Measurements from ENCODE around the gene UTY.

UTY gene

DNA sequence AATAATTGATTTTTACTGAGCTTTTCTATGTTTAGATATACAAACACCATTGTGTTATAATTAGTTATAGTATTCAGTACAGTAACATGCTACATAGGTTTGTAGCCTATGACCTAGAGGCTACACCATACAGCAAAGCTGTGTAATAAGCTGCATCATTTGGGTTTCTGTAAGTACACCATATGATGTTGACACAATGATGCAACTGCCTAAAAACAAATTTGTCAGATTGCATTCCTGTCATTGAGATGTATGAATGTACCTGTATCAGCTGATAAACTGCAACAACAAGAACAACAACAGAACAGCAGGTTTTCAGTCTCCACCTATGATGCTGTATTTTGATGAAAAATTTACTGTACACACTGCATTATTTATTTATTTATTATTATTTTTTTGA is 64.3 kb downstream of the UTY start:
- no peak for DNase-seq (ENCODE audit: low read depth in 2 of 2)

DNA sequence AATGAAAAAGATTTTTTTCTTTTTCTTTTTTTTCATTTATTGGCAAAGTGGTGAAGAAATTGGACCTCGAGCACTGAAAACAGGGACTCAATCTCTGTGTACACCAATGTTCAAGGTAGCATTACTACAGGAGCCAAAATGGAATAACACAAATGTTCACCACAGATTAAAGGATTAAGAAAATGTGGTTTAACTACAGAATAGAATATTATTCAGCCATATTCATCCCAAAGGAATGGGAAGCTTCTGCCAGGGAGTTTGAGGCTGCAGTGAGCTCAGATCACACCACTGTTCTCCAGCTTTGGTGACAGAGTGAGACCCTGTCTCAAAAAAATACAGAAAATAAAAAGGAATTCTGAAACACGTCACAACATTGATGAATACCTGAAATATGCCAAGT is 81.0 kb downstream of the UTY start:
- no peak for DNase-seq (ENCODE audit: low read depth in 2 of 2)

GRCh38 chrY:13381110-13381683 is 98.6 kb downstream of the UTY start:
- no peak for DNase-seq (ENCODE audit: low read depth in 2 of 2)

DNA sequence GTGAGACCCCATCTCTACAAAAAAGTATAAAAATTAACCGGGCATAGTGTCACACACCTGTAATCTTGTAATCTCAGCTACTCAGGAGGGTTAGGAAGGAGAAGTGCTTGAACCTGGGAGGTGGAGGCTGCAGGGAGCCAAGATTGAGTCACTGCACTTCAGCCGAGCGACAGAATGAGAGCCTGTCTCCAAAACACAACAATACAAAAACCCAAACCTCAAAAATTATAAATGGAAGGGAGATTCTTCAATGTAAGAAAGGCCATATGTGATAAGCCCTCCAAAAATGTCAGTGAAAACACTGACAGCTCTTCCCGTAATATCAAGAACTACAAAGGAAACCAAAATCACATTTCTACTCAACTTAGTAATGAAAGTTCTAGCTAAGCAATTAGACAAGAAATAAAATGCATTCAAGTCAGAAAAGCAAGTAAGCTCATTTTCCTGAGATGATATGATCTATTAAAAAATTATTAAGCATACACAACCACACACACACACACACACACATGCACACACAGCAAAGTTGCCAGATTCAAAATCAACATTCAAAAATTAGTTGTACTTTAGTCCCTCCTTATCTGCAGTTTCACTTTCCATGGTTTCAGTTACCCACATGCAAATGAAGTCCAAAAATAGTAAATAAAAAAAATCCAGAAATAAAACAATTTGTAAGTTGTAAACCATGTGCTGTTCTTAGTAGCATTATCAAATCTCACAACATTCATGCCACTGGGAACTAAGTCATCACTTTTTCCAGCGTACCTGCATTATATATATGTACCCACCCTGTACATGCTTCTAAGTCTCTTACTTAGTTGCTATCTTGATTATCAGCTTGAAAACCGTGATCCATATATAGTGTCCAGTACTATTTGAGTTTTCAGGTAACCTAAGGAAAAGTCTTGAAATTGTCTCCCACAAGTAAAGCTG is 108.7 kb downstream of the UTY start:
- no peak for DNase-seq (ENCODE audit: low read depth in 2 of 2)

DNA sequence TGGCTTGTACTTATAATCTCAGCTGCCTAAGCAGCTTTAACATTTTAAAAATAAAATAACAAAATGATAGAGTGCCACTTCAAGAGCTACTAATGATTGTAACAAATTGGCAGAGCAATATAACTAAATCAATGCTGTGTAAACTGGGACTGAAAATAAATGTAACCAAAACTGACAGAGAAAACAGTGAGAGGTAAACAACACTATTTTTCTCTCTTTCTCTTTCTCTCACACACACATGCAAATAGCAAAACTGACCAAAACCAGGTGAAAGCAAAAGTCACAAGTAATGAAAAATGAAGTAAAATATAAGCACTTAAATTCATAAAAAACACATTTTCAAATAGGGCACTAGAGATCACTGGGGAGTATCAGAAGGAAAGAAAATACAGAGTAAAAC is 109.6 kb downstream of the UTY start:
- DNase-seq (ENCODE audit: low read depth in 2 of 2), result no peak

DNA sequence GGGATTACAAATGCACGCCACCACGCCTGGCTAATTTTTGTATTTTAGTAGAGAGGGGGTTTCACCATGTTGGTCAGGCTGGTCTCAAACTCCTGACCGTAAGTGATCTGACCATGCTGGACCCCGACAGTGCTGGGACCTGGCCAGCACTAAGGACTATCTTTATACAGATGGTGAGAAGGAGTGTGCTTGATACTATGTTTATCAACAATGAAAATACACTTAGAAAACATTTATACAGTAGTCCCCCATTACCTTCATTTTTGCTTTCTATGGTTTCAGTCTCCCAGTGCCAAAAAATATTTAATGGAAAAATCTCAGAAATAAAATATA is 111.4 kb downstream of the UTY start:
- no peak for DNase-seq (ENCODE audit: low read depth in 2 of 2)

GRCh38 chrY:13363641-13364040 is 116.2 kb downstream of the UTY start:
- DNase-seq (ENCODE audit: low read depth in 2 of 2), result no peak

GRCh38 chrY:13362662-13363061 is 117.2 kb downstream of the UTY start:
- no peak for DNase-seq (ENCODE audit: low read depth in 2 of 2)

DNA sequence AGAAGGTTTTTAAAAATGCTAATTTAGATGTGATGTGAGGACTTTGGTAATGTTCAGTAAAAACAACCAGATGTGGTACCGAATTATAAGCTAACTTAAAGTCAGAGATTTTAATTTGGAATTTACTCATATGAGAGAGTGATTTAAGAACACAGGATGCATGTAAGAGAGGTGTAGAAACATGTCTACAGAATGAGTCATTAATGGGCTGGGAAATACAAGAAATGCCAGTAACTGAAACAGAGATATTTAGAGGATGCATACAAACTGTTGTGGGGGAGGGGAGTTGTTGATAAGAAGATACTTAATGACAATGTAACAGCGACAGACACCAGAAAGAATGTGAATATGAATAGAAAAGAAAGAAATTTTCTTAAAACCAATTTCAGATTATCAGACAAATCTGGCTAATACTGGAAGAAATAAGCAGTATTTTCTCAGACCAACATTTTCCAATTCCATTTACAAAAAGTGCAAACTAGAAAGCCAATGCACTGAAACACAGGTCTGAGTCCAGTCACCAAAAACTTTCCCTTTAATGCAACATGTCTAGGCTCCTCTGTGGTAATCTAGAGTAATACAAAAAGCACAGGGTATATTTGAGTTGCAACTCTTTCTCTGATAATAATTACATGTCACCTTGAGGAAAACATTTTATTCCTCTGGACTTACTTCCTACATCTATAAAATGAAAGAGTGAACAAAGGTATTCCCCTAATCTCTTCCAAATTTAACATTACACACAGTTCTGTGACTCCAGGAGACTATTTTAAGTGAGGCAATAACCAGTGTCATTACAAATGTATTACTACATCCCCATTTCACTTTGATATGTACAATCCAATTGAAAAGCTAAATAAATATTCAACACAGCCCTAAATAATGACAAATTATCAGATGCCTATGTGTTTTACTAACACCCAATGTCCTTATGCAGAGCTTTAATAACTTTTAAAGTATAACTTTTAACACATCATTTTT is 117.9 kb downstream of the UTY start:
- no peak for DNase-seq (ENCODE audit: low read depth in 2 of 2)

GRCh38 chrY:13351443-13351842 is 128.4 kb downstream of the UTY start:
- no peak for DNase-seq (ENCODE audit: low read depth in 2 of 2)

DNA sequence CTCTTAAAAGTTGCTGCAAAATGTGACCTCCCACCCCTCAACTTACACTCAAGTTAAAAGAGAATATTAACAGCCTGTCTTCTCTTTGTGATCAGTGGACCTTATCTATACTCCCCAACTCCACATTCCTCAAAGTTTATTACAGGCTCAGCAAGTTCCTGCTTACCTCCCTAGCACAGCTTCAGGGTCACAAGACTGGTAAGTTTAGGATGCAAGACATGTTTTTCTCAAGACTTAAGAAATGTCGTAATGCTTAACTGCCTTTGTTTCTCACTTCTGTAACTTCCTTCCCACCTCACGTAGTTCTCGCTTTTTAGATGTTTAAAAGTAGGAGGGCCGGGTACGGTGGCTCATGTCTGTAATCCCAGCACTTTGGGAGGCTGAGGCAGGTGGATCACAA is 132.7 kb downstream of the UTY start:
- DNase-seq (ENCODE audit: low read depth in 2 of 2), result no peak

DNA sequence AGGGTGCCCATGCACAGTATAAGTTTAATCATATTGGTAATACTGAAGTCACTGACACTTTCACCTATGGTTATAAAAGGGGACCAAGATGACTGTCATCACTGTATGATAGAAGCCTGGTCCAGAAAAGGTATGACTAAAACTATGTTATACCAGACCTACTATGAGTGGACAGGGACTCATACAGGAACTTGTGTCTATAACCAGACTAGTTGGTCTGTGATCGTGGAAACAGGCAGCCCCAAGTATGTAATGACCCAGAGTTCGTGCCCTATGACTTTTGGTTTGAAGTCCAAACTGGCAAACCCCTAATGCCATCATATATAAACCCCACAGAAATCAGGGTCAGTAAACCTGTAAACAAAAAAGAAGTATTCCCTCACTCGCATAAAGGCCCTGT is 134.3 kb downstream of the UTY start:
- no peak for DNase-seq (ENCODE audit: low read depth in 2 of 2)

- DNase-seq (ENCODE audit: low read depth in 2 of 2), result peak in 1 of 2 donors; percentile 3
Observed at GRCh38 chrY:13343307-13343946, 136.4 kb downstream of the UTY start.

DNA sequence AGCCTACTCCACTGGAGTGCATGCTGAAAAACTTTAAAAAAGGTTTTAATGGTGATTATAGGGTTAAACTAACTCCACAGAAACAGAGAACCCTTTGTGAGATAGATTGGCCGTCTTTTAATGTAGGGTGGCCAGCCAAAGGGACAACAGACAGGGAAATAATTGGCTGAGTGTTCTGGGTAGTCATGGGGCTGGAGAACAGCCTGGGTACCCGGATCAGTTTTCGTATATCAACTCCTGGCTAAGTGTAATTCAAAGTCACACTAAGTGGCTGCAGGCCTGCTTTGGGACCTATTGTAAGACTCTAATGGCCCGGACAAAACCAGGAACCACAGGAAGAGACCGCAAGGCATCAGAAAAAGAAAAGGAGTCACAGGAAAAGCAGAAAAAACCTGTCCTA is 139.9 kb downstream of the UTY start:
- DNase-seq (ENCODE audit: low read depth in 2 of 2), result no peak

DNA sequence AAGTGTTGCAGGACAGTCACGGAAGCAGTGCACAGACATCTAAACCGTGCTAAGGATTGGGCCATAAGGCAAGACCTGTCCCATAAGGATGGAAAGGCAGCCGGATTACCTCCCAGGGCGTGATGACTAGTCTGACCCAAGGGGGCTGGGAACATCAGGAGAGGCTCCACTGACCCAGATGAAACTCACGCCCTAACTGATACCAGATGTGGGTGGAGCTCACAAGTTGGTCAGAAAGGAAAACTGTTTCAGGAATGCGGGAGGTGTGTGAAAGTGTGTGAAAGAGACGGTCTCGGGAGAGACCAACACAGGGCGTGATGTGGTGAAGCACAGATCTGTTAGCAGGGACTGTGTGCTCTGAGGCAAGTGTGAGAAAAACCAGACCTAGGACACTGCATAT is 140.5 kb downstream of the UTY start:
- DNase-seq (ENCODE audit: low read depth in 2 of 2), result no peak

DNA sequence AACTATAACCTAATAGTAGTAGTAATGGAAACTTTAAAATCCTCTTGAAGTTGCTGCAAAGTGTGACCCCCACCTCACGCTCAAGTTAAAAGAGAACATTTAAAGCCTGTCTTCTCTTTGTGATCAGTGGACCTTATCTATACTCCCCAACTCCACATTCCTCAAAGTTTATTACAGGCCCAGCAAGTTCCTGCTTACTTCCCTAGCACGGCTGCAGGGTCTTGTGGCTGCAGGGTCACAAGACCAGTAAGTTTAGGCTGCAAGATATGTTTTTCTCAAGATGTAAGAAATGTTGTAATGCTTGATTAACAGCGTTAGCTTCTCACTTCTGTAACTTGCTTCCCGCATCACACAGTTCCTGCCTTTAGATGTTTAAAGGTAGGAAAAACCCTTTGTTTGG is 141.1 kb downstream of the UTY start:
- DNase-seq (ENCODE audit: low read depth in 2 of 2), result no peak

GRCh38 chrY:13337934-13338333 is 141.9 kb downstream of the UTY start:
- DNase-seq (ENCODE audit: low read depth in 2 of 2), result no peak

GRCh38 chrY:13333791-13334190 is 146.0 kb downstream of the UTY start:
- DNase-seq (ENCODE audit: low read depth in 2 of 2), result no peak

GRCh38 chrY:13330651-13331050 is 149.2 kb downstream of the UTY start:
- no peak for DNase-seq (ENCODE audit: low read depth in 2 of 2)

DNA sequence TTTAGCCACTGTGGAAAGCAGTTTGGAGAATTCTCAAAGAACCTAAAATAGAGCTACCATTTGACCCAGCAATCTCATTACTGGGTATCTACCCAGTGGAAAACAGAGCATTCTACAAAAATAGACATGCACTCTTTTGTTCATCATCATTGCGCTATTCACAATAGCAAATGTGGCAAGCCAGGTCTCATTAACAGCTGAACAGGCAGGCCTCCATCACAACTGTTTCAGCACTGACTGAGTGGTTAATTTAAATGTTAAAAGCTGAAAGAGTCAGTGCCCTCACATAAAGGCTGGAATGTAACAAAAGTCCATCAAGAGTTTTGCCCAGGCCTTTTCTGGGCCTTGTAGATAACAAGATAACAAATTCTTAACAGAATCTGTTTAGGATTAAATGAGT is 166.9 kb downstream of the UTY start:
- no peak for DNase-seq (ENCODE audit: low read depth in 2 of 2)

DNA sequence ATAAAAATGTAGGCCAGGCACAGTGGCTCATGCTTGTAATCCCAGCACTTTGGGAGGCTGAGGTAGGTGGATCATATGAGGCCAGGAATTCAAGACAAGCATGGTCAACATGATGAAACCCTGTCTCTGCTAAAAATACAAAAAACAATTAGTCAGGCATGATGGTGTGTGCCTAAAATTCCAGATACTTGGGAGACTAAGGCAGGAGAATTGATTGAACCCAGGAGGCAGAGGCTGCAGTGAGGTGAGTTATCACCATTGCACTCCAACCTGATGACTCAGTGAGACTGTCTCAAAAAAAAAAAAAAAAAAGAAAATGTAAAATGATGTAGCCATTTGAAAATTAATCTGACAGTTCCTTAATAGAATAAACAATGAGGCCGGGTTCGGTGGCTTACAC is 171.9 kb downstream of the UTY start:
- no peak for DNase-seq (ENCODE audit: low read depth in 2 of 2)

GRCh38 chrY:13300795-13301194 is 179.0 kb downstream of the UTY start:
- no peak for DNase-seq (ENCODE audit: low read depth in 2 of 2)

Measured in stimulated activated CD8-positive, alpha-beta memory T cell treated with anti-CD3 and anti-CD28 coated beads, Interleukin-2, amount 100 ng/mL, for 1 hour (primary cell).